Pons (tissue), 1 donor: Measurements from ENCODE around the gene AFAP1.

Source experiments
- DNase-seq: peaks from one replicate; pipeline ENCODE4 v3.0.0-alpha.2; 2016; ENCODE audit warnings: low spot score

AFAP1 gene

DNA sequence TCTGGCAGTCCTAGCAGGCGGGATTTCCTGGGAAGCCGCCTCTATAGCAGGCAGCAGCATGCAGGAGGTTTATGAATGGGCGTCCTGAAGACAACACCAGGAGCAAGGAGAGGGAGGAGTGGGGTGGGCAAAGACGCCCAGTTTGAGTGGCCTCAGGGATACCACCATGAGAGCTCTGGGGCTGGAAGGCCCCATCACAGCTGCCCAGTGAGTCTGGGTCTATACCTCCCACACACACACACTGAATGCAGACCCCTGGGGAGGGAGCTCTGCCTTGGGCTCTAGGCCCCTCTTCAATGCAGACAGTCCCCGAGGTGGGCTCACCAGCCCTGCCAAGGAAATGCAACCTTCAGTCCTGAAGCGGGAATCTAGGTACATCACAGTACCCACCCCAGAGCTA is 98.6 kb downstream of the AFAP1 start:
- DNase-seq = no peak

DNA sequence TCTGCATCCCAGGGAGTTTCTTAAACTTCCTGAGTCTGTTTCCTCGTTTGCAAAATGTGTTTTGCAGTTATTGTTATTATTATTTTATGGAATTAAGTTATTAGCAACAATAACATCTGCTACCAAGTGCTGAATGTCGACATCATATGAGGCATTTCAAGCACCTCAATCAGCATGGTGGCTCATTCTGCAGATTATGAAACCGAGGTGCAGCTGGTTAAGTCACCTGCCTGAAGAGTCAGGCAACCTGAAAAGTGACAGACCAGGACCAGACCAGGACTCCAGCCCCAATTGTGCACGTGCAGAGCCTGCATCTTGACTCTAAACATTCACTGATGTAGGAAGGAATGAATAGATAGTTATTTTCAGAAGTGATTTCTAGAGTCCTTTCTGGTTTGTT is 99.8 kb downstream of the AFAP1 start:
- no peak for DNase-seq

DNA sequence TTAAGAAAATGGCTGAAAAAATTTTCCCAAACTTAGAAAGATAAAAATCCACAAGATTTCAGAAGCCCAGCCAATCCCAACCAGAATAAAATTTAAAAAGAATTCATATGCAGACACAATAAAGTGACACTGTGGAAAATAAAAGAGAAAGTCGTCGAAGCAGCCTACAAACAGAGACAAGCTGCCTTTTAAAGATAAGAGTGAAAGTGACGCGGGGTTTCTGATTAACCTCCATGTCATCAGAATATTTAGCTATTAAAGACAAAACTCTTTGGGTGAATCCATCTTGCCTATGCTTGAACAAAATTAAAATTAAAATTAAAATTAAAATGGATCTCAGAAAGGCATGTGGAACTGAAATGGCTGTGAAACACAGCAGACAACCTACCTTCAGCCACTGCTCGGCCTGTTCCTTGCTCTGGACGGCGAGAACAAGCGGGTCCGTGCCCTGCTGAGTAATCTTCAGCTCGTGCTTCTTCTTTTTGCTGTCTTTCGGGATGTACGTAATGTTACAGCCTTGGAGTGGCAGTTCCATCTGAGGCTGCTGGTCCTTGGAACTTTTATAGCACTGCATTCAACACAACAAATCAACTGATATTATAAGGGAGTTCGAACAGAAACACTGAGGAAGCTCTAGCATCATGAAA is 101.4 kb downstream of the AFAP1 start:
- no peak for DNase-seq

DNA sequence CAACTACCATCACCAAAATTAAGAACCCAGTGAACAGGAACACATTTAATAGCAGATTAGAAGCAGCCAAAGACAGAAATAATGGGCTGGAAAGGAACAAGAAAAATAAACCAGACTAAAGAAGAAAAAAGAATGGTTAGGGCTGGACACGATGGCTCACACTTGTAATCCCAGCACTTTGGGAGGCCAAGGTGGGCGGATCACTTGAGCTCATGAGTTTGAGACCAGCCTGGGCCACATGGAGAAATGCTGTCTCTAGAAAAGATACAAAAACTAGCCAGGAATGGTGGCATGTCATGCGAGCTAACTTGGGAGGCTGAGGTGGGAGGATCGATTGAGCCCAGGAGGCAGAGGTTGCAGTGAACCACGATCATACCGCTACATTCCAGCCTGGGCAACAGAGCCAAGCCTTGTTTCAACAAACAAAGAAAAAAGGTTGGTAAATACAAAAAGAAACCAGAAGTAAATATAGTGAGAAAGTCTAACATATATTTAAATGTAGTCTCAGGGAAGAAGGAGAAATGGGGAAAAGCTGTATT is 102.0 kb downstream of the AFAP1 start:
- no peak for DNase-seq

DNA sequence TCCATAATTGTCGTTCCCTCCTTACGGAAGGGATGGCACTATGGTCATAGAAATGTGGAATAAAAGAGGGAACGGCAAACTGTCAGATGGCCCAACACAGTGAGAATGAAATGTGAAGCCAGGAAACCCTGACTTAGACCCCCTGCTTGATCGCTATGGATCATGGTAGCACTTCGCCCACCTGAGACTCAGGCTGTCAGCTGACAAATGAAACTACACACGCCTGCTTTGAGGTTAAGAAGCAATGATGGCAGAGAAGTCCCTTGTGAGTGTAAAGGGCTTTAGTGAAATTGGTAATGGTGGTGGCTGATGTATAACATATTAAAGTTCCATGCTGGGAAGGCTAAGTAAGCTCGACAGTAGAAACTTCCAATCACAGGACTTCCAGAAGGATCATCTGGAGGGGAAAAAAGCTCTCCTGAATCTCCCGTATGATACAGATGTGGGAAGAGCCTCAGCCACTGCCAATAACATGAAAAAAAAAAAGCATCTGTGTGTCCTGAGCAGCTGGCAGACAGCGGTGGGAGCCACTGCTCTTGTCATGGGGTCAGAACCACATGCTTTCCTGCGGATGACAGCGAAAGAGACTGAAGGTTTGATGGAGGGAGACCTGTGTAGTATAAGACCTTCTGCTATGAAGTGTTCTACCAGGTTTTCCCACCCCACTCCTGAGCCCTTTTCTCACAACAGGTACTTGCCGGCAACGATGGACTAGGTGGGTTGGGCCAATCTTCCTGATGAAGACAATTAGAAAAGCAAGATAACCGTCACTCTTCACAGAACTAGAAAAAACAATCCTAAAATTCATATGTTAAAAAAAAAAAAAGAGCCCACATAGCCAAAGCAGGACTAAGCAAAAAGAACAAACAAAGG is 107.6 kb downstream of the AFAP1 start:
- DNase-seq = no peak

DNA sequence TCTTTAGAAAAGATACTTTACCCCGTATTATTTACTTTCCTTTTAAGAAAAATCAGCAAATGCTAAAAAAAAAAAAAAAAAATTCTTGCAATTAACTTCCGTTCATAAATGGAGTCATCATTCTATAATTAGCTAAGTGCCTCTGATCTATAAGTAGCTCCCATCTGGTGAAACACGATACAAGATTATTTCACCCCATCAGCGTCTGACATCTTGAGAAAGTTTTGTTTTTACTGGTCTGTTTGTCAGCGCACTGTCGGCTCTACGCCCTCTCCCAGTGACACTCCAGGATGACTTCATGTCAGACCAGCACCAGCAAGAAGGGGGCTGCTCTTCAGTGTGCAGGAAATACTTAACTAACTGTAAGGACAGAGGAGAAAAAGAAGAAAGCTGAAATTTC is 108.3 kb downstream of the AFAP1 start:
- DNase-seq = no peak

DNA sequence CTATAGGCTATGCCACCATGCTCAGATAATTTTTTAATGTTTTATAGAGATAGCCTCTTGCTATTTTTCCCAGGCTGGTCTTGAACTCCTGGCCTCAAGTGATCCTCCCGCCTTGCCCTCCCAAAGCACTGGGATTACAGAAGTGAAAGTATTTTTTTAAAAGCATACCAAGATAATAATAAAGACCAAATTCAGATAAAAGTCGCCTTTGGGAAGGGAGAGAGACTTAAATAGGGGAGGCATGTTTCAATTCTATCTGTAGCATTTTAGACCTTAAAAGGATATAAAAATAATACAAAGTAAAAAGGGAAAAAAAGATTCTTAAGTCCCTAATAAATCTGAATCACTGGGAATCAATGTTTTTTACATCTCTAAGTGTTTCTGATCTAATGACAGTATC is 108.9 kb downstream of the AFAP1 start:
- no peak for DNase-seq

DNA sequence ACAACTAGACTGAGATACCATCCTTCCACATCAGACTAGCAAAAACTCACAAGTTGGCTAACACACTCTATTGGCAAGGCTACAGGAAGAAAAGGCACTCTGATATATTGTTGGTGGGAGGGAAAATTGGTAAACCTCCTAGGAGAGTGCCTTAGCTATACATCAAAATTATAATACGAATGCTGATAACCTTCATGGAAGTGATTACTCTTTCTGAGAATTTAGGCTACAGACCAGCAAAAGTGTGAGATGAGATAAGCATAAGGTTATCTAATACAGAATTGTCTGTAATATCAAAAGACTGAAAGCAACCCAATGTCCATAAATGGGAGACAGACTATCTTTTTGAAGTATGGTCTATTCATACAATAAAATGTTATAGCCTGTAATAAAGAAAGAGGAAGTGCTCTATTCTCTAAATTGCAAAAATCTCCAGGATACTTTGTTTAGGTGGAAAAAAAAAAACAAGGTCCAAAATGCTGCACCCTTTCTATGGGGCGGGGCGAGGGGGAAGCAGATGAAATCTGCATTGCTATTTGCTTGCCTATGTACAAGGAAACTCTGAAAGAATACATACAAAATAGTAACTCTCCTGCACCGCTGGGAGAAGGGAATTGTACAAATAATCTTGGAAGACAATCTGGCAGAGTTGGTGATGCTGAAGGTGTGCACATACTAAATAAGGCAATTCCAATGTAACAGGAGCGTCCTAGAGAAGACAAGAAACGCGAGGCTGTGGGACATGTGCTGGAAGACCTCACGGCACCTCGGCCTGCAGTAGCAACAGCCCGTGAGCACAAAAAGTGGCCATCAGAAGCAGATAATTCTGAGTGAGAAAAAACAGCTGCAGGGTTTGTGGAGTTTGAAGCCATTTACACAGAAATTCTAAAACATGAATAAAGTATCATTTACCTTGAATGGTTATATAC is 109.7 kb downstream of the AFAP1 start:
- no peak for DNase-seq

DNA sequence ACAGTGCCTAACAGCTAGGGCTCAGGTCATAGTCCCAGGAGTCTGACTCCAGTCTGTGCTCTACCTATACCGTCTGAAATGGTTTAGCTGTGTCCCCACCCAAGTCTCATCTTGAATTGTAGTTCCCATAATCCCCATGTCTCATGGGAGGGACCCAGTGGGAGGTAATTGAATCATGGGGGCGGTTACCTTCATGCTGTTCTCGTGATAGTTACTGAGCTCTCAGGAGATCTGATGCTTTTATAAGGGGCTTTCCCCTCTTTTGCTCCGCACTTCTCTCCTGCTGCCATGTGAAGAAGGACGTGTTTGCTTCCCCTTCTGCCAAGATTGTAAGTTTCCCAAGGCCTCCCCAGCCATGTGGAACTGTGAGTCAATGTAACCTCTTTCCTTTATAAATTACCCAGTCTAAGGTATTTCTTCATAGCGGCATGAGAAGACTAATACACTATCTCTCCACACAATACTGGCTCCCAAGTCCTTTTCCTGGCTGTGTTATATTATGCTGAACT is 110.8 kb downstream of the AFAP1 start:
- no peak for DNase-seq

DNA sequence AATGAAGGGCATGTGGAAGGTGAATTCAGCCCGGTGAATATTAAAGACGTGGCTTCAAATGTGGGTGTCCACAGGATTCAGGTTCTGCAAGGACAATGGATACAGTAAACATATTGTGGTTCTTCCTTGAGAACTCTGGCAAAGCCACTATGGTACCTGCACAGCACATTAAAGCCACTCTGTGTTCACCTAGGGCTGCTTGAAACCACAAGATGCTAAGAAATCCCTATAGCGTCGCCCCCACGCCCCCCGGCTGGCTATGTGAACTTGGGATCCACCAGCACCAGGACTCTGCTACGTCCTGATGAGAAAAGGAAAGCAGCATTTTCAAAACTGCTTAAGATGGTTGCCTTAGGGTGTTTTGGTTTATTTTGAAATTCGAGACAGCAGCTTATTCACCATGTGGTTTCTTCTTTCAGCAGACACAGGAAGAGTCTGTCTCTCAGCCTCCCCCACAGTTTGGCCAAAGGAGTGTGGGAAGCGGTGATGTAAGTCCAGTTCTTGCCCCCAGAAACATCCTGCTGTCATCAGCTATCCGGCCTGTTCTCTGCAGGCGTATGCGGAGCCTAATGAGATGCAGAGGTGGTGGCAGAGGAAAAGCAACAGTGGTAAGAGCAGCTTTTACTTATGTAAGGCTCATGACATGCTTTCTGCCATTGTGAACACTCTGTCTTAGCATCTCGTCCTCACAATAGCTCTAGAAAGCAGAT is 111.5 kb downstream of the AFAP1 start:
- peak; percentile 72 for DNase-seq

DNA sequence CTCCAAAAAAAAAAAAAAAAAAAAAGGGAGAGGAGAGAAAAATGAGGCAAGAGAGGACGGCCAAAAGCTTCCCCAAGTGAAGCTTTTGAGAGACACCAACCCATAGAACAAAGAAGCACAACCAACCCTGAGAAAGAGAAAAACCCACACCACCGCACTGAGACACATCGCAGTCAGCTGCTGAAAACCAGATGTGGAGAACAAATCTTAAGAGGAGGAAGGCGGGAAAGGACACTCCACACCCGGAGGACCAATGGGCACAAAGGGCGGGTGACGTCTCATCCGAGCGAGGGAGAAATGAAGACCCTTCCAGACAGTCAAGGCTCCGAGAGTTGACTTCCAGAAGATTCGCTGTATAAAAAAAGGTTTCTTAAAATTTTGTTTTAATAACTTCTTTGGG is 112.1 kb downstream of the AFAP1 start:
- no peak for DNase-seq

DNA sequence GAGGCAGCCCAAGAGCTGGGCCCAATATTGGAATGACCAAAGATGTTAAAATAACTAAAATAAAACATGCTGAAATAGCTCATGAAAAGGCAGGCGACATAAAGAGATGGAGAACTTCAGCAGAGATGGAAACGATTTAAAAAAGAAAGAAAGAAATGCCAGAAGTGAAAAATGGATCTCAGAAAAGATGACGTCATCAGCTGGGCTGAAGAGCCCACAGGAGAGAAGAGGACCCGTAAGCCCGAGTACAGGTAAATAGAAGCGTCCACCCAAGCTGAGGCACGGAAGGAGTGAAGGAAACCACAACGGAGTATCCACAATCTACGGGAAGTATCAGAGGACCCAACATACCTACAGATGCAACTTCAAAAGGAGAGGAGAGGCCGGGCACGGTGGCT is 112.8 kb downstream of the AFAP1 start:
- no peak for DNase-seq

DNA sequence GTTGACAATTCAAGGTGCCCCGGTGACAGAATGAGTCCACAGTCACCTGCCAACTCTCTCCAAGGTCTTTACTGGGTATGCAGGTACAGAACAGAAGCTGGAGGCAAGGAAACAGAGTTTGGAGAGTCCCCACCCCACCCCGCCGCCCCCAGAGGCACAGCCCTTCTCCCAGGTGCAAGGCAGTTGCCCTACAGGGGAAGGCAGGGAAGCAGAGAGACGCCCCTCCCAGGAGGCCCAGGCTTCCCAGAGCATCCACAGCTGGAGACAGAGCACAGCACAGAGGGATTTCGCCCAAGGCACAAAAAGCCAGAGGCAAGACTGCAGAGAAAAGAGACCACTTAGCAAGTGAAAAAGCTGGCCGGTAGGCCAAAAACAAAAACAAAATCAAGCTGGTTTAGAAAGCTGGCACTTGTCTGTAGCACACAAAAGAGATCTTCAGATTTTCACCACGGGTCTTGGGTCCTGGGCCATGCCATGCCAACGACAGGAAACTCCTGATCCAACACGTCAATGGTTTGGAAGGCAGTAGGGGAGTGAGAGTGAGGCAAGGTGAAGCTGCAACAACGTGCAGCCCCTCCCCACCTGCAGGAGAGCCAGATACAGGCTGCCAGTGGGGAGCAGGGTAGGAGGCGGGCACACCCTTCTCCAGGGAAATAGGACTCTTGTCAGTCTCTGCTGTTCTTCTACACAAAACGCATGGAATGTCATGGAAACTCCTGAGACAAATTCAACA is 113.3 kb downstream of the AFAP1 start:
- no peak for DNase-seq

DNA sequence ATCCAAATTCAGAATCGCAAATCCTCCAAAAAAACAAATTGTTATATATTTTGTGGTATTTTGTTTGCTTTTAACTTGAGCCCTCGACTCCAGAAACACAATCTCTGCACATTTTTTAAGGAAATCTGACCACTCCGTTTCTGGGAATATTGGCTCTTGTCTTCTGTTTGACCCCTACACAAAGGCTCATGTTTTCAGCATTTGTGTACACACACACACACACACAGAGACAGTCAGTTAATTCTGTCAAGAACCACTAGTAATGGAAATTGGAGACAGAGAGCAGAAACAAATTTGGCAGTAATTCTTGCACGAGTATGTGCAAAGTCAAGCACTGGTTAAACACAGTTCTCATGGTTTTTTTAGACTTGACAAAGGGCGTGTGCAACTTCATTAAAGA is 115.4 kb downstream of the AFAP1 start:
- no peak for DNase-seq

DNA sequence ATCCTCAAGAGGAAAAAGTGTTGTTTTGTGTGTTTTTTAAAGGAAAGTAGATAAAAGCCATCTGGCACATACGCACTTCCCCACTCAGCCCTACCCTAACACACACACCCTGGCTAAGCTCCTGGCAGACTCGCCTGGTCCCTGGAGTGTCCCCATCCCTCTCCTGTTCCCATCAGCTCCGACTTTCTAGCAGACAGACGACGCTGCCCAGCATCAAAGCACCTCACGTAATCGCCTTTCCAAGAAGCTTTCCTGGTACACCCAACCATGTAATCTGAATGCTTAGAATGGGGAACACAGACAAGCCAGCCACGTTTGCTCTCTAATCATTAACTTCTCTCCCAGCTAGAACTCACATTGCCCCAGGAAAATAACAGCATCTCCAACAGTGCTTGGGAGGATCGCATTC is 116.2 kb downstream of the AFAP1 start:
- peak; percentile 24 for DNase-seq

DNA sequence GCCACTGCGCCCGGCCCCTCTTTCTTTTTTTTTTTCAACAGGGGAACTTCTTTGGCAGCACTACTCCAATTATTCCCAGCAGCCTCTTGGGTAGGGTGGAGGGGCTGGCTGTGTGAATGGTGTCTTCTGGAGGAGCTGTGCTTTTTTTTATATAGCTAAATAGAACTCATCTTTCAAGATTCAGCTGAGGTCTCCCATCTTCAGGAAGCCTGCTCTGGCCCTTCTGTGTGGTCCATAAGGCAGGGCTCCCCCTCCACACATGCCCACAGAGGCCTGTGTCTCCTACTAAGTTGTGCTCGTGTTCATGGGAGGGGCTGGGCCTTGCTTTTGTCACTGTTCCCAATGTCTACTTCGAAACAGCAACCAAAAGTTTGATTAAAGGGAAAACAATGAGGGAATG is 116.8 kb downstream of the AFAP1 start:
- DNase-seq = no peak

DNA sequence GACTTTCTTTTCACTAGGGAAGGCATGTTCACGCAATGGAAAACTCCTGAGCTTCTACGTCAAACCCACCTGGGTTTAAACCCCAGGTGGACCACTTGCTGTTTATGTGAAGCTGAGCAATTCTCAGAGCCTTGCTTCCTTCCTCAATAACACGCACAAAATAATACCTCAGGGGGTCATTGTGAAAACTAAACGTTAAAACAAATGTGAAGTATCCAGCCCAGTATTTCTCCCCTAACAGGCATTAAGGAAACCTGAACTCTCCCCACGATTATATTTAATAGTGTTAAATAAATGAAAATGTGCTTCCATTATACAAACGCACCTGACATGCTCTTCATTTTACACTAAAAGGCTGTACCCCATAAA is 117.5 kb downstream of the AFAP1 start:
- DNase-seq = no peak

DNA sequence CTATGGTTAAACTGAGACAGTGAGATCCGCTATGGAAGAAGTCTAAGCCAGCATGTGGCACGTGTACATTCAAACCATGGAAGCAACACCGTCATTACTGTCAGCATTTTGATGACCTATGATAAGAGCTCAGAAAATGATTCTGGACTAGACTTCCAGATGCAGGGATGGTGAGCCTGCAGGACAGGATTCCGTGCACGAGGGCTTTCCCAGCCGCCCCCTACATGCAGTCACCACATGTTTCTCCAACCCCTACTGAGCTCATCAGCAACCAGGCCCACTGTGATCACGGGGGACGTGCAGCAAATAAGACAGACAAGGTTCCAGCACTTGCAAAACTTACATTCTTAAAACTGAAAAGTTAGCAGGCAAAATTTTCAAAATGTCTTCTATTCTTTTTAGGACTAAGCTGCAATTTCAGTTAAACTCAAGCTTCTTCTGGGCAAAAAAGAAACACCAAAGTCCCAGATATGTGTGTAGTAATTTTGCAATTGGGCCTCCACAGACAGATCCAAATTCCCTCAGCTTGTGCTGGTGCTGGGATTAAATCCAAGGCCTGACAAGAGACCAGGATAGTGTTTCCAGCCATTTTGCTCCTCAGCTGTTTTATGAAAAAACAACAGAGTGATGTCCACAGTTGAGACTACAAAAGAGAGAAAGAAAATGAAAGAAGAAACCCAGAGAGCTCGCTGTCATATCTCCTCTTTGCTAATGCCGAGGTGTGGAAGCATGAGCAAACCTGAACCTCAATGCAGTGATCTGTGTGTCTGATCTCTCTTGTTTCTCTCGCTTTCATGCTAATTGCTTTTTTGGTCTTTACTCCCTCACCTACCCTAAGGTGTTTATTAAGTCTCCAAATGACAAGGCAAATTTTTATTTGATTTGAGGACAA is 118.2 kb downstream of the AFAP1 start:
- DNase-seq = no peak

DNA sequence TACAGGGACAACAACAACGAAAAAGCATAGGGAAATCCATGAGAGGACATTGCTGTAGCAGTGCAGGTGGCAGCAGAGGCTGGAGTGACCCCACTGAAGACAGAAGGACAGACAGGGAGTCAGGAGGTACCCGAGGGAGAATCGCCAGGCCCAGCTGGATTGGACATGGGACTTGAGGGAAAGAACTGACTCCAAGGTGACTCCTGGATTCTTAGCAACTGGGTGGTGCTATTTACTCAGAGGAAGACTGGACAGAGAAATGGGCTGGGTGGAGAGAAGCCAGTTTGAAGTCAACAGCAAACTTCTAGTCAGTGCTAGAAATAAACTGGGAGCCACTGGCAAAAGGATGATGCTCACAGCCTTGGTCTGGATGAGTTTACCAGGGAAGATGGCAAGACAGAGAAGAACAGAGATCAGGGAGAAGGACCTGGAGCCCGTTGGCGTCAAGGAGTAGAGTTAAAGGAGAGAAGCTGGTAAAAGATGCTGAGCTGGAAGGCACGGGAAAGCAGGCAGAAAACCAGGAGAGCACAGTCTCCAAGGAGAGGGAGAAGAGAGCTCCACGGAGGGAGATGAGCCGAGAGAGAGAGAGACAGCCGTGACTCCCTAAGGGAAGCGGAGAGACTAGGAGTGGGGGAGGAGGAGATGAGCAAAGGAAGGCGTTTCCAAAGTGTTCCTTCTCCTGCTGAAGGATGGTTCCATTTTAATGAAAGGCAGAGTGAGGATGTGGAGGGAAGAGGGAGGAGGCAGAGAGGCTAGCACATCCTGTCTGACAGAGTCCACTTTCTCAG is 119.4 kb downstream of the AFAP1 start:
- no peak for DNase-seq
